SU-DHL-6 (cell line): Measurements from ENCODE around the gene HOXD11.

Source experiments
- EZH2phosphoT487 ChIP-seq: fragments of 200-600 bp; sonication (generic), shearing (Covaris generic); conservative IDR thresholded peaks from 2 replicates; pipeline ENCODE4 v1.6.1; 2018; ENCODE audit warnings: mild to moderate bottlenecking, antibody characterized with exemption, low read length, moderate library complexity, mixed read lengths
- TF ChIP-seq, protein P1 (sequence below): fragments of 200-600 bp; sonication (generic); IDR thresholded peaks from one replicate; pipeline ENCODE4 v1.5.1; 2017; ENCODE audit warnings: antibody characterized with exemption, mild to moderate bottlenecking, low read length, moderate library complexity; ENCODE audit not compliant: insufficient read depth, poor library complexity, severe bottlenecking

DNA sequence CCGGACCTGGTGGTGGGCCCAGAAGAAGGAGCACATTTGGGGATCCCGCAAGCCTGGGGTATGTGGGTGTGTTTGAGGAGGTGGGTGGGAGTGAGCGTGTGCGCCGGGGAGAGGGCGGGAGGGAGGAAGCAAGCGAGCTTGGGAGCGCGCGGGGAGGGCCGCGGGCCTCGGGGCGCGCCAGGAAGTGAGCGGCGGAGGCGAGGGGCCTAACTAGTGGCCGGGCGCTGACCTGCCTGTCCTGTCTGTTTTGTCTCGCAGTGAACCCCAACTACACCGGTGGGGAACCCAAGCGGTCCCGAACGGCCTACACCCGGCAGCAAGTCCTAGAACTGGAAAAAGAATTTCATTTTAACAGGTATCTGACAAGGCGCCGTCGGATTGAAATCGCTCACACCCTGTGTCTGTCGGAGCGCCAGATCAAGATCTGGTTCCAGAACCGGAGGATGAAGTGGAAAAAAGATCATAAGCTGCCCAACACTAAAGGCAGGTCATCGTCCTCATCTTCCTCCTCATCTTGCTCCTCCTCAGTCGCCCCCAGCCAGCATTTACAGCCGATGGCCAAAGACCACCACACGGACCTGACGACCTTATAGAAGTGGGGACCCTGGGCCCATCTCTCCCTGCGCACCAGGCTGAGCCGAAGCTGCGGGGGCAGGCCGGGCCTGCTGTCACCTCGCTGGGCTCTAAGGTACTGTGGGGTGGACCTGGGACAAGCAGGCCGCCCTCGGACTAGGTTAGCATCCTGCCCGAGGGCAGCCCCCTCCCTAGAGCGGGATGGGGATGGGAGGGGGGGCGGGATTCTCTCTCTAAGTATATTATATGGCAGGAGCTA lies 45.5 kb downstream of the HOXD11 start:
- TF ChIP-seq, protein P1, sequence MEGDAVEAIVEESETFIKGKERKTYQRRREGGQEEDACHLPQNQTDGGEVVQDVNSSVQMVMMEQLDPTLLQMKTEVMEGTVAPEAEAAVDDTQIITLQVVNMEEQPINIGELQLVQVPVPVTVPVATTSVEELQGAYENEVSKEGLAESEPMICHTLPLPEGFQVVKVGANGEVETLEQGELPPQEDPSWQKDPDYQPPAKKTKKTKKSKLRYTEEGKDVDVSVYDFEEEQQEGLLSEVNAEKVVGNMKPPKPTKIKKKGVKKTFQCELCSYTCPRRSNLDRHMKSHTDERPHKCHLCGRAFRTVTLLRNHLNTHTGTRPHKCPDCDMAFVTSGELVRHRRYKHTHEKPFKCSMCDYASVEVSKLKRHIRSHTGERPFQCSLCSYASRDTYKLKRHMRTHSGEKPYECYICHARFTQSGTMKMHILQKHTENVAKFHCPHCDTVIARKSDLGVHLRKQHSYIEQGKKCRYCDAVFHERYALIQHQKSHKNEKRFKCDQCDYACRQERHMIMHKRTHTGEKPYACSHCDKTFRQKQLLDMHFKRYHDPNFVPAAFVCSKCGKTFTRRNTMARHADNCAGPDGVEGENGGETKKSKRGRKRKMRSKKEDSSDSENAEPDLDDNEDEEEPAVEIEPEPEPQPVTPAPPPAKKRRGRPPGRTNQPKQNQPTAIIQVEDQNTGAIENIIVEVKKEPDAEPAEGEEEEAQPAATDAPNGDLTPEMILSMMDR, result no peak
- no peak for TF ChIP-seq EZH2phosphoT487
